ENCODE results near the gene PCDH8.
A peak's percentile ranks its signal among the peaks of the same experiment; 100 is the strongest.

PCDH8 gene

GRCh38 chr13:52868190-52868589 is 19.8 kb upstream of the PCDH8 start:
- DNase-seq (ENCODE audit: insufficient read length, low spot score) (no peak), FAIRE-seq (no peak)
- TF ChIP-seq POLR2A (IDR thresholded peaks at IDR 0.05; ENCODE audit: low read depth, low read length) = no peak

- FAIRE-seq (no peak), DNase-seq (ENCODE audit: insufficient read length, low spot score) (no peak)
- TF ChIP-seq POLR2A (IDR thresholded peaks at IDR 0.05; ENCODE audit: low read depth, low read length) = no peak
These were observed 16.5 kb upstream of the PCDH8 start for GRCh38 chr13:52864941-52865340.

GRCh38 chr13:52862358-52863206 is 14.1 kb upstream of the PCDH8 start:
- no peak for TF ChIP-seq POLR2A (IDR thresholded peaks at IDR 0.05; ENCODE audit: low read depth, low read length)
- no peak for FAIRE-seq
- no peak for DNase-seq (ENCODE audit: insufficient read length, low spot score)

GRCh38 chr13:52852444-52852843 is 4.0 kb upstream of the PCDH8 start:
- DNase-seq (ENCODE audit: insufficient read length, low spot score) (no peak), FAIRE-seq (no peak)
- no peak for TF ChIP-seq POLR2A (IDR thresholded peaks at IDR 0.05; ENCODE audit: low read depth, low read length)

- no peak for TF ChIP-seq POLR2A (IDR thresholded peaks at IDR 0.05; ENCODE audit: low read depth, low read length)
- DNase-seq (ENCODE audit: insufficient read length, low spot score) (no peak), FAIRE-seq (no peak)
These were observed 2.9 kb upstream of the PCDH8 start for GRCh38 chr13:52851137-52851962.

GRCh38 chr13:52850396-52851136 is 2.1 kb upstream of the PCDH8 start:
- DNase-seq (ENCODE audit: insufficient read length, low spot score) (peak; percentile 31), FAIRE-seq (no peak)
- no peak for TF ChIP-seq POLR2A (IDR thresholded peaks at IDR 0.05; ENCODE audit: low read depth, low read length)

- no peak for TF ChIP-seq POLR2A (IDR thresholded peaks at IDR 0.05; ENCODE audit: low read depth, low read length)
- FAIRE-seq = no peak
- no peak for DNase-seq (ENCODE audit: insufficient read length, low spot score)
These were observed 1.6 kb upstream of the PCDH8 start for GRCh38 chr13:52850072-52850395.

GRCh38 chr13:52849291-52850071 is 1.0 kb upstream of the PCDH8 start:
- no peak for TF ChIP-seq POLR2A (IDR thresholded peaks at IDR 0.05; ENCODE audit: low read depth, low read length)
- FAIRE-seq (no peak), DNase-seq (ENCODE audit: insufficient read length, low spot score) (no peak)

- FAIRE-seq (no peak), DNase-seq (ENCODE audit: insufficient read length, low spot score) (no peak)
- TF ChIP-seq POLR2A (IDR thresholded peaks at IDR 0.05; ENCODE audit: low read depth, low read length) = no peak
These were observed 583 bp downstream of the PCDH8 start for GRCh38 chr13:52847682-52848432.

- DNase-seq (ENCODE audit: insufficient read length, low spot score) (no peak), FAIRE-seq (no peak)
- no peak for TF ChIP-seq POLR2A (IDR thresholded peaks at IDR 0.05; ENCODE audit: low read depth, low read length)
These were observed 1.1 kb downstream of the PCDH8 start for GRCh38 chr13:52847322-52847681.

GRCh38 chr13:52846567-52847321 is 1.7 kb downstream of the PCDH8 start:
- DNase-seq (ENCODE audit: insufficient read length, low spot score) (no peak), FAIRE-seq (no peak)
- TF ChIP-seq POLR2A (IDR thresholded peaks at IDR 0.05; ENCODE audit: low read depth, low read length) = no peak

Data from H54 (cell line).